ENCODE data around the gene MYO3B. TPM values are rescaled to one million over a fixed set of nuclear protein-coding genes. Genes with fewer than 3 reads are reported as not detected.
A peak's percentile ranks its signal among the peaks of the same experiment; 100 is the strongest.

MYO3B gene
- total and polyA plus RNA-seq, 2 donors from 2014 or later: 3.5 to 6.4 TPM

DNA sequence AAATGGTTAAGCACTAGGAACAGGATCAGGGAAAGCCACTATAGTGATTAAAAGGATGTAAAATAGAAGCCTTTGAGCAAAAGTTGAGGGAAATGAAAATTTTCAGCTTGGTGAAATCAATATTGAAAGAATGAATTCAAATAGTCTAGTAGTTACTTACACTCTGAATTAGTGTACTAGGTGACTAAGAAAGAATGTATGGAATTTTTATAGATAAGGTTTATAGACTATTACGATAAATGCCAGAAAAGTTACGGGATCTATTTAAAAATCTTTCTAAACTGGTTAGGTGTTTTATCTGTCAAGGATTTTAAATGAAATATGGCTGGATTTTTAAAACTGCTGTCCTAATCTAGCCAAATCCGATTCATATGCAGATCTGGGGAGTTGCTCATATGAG, 208.6 kb downstream of the MYO3B start:
- no peak overlapping the region for H3K4me3 ChIP-seq (ENCODE audit: low read length in 3 of 3)
- no peaks in the 10 kb centered on the region for H3K27me3 ChIP-seq (ENCODE audit: control insufficient read depth, insufficient read depth, low read length)
- no peak for FAIRE-seq
- no peak overlapping the region for H3K9ac ChIP-seq (ENCODE audit: low read length in 3 of 3)
- TF ChIP-seq, protein P1, sequence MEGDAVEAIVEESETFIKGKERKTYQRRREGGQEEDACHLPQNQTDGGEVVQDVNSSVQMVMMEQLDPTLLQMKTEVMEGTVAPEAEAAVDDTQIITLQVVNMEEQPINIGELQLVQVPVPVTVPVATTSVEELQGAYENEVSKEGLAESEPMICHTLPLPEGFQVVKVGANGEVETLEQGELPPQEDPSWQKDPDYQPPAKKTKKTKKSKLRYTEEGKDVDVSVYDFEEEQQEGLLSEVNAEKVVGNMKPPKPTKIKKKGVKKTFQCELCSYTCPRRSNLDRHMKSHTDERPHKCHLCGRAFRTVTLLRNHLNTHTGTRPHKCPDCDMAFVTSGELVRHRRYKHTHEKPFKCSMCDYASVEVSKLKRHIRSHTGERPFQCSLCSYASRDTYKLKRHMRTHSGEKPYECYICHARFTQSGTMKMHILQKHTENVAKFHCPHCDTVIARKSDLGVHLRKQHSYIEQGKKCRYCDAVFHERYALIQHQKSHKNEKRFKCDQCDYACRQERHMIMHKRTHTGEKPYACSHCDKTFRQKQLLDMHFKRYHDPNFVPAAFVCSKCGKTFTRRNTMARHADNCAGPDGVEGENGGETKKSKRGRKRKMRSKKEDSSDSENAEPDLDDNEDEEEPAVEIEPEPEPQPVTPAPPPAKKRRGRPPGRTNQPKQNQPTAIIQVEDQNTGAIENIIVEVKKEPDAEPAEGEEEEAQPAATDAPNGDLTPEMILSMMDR (IDR thresholded peaks at IDR 0.05; ENCODE audit: borderline replicate concordance, extremely low read depth, insufficient read depth): no peak
- DNase-seq: no peak
- no peaks in the 10 kb centered on the region for H3K9me3 ChIP-seq (ENCODE audit: control insufficient read depth in 2 of 3, insufficient read depth in 1 of 3, low read length in 3 of 3)
- H3K27ac ChIP-seq (ENCODE audit: low read depth in 2 of 2, low read length in 2 of 2): no peak overlapping the region
- intact Hi-C loops (cut with DNase I): no loop called here
- H3K36me3 ChIP-seq (ENCODE audit: control insufficient read depth in 2 of 3, insufficient read depth in 3 of 3, low read length in 3 of 3): no peaks in the 10 kb centered on the region
- no peaks in the 10 kb centered on the region for H3K4me1 ChIP-seq (ENCODE audit: control insufficient read depth in 2 of 3, insufficient read depth in 2 of 3, low read depth in 1 of 3, low read length in 3 of 3)

DNA sequence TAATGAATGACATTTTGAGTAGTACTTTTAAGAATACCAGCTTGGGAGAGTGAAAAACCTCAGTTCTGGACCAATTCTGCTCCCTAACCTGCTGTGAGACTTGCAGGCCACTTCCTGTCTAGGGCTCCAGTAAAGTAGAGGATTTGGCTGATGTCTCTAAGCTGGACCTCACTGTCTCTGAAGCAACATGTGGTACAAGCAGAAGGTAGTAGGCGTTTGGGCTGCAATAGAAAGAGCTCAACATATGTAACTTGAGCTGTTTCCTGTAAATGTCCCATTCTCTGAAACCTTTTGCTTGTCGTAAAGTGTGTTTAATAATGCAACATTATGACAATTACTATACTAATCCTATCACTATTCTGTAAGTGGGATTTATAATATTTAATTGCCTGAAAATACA, 213.1 kb downstream of the MYO3B start:
- Histone ChIP-seq H3K4me1 (ENCODE audit: control insufficient read depth in 2 of 3, insufficient read depth in 2 of 3, low read depth in 1 of 3, low read length in 3 of 3) (peaks cover 0 to 7% (median 0%) of the 10 kb centered on the region in 3 donors), H3K27ac (ENCODE audit: low read depth in 2 of 2, low read length in 2 of 2) (no peak overlapping the region), H3K36me3 (ENCODE audit: control insufficient read depth in 2 of 3, insufficient read depth in 3 of 3, low read length in 3 of 3) (no peaks in the 10 kb centered on the region), H3K9me3 (ENCODE audit: control insufficient read depth in 2 of 3, insufficient read depth in 1 of 3, low read length in 3 of 3) (no peaks in the 10 kb centered on the region), H3K9ac (ENCODE audit: low read length in 3 of 3) (no peak overlapping the region), H3K27me3 (ENCODE audit: control insufficient read depth, insufficient read depth, low read length) (no peaks in the 10 kb centered on the region), H3K4me3 (ENCODE audit: low read length in 3 of 3) (no peak overlapping the region)
- TF ChIP-seq, protein P1 (IDR thresholded peaks at IDR 0.05; ENCODE audit: borderline replicate concordance, extremely low read depth, insufficient read depth): no peak
- FAIRE-seq: no peak
- intact Hi-C loops (cut with DNase I): no loop called here
- DNase-seq: no peak

DNA sequence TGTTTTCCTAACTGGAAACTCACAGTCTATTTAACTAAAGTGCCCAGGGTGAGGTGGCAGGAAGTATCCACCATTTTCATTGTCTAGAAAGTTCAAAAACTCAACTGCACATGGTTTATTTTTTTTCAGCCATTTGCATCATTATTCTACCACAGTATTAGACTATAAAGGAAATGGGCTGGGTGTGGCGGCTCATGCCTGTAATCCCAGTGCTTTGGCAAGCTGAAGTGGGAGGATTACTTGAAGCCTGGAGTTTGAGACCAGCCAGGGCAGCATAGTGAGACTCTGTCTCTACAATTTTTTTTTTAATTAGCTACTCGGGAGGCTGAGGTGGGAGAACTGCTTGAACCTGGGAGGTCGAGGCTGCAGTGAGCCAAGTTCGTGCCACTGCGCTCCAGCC, 213.8 kb downstream of the MYO3B start:
- TF ChIP-seq, protein P1 (IDR thresholded peaks at IDR 0.05; ENCODE audit: borderline replicate concordance, extremely low read depth, insufficient read depth): no peak
- FAIRE-seq (no peak), DNase-seq (no peak)
- Histone ChIP-seq H3K4me3 (ENCODE audit: low read length in 3 of 3) (no peak overlapping the region), H3K4me1 (ENCODE audit: control insufficient read depth in 2 of 3, insufficient read depth in 2 of 3, low read depth in 1 of 3, low read length in 3 of 3) (peaks cover 0 to 7% (median 0%) of the 10 kb centered on the region in 3 donors), H3K27me3 (ENCODE audit: control insufficient read depth, insufficient read depth, low read length) (no peaks in the 10 kb centered on the region), H3K27ac (ENCODE audit: low read depth in 2 of 2, low read length in 2 of 2) (no peak overlapping the region), H3K9me3 (ENCODE audit: control insufficient read depth in 2 of 3, insufficient read depth in 1 of 3, low read length in 3 of 3) (no peaks in the 10 kb centered on the region), H3K36me3 (ENCODE audit: control insufficient read depth in 2 of 3, insufficient read depth in 3 of 3, low read length in 3 of 3) (no peaks in the 10 kb centered on the region), H3K9ac (ENCODE audit: low read length in 3 of 3) (no peak overlapping the region)
- intact Hi-C loops (cut with DNase I): no loop called here

DNA sequence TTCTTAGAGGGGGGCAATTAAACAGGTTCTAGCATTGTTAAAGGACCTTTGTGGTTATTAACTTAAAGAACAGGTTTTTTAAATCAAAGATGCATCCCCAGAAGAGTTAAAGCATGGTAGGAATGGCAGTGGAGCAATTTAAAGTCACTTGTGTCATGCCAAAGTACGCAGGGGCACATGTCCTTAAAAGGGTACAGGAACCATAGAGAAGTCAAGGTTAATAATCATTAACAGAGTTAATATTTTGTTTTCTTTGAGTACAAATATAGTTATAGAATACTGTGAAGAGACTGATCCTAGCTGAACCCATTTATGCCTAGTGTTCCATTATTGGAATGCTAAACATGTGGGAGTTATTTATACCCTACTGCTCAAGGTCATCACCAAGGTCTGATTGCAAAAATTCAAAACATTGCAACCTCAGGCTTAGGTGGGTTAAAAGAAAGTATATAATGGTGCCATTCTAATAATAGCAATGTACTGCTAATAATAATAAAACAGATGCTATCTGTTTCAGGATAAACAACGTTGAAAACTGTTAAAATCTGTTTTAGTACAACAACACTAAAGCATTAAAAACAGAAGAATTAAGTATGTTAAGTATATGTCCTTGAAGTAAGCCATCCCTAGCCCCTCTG, 216.0 kb downstream of the MYO3B start:
- Histone ChIP-seq H3K36me3 (ENCODE audit: control insufficient read depth in 2 of 3, insufficient read depth in 3 of 3, low read length in 3 of 3) (no peaks in the 10 kb centered on the region), H3K4me1 (ENCODE audit: control insufficient read depth in 2 of 3, insufficient read depth in 2 of 3, low read depth in 1 of 3, low read length in 3 of 3) (peaks cover 0 to 7% (median 0%) of the 10 kb centered on the region in 3 donors), H3K27me3 (ENCODE audit: control insufficient read depth, insufficient read depth, low read length) (no peaks in the 10 kb centered on the region), H3K9me3 (ENCODE audit: control insufficient read depth in 2 of 3, insufficient read depth in 1 of 3, low read length in 3 of 3) (no peaks in the 10 kb centered on the region), H3K27ac (ENCODE audit: low read depth in 2 of 2, low read length in 2 of 2) (peak overlapping the region; percentile 64 to 71), H3K4me3 (ENCODE audit: low read length in 3 of 3) (no peak overlapping the region), H3K9ac (ENCODE audit: low read length in 3 of 3) (no peak overlapping the region)
- intact Hi-C loops (cut with DNase I): no loop called here
- TF ChIP-seq, protein P1 (IDR thresholded peaks at IDR 0.05; ENCODE audit: borderline replicate concordance, extremely low read depth, insufficient read depth): no peak
- FAIRE-seq (no peak), DNase-seq (peak in 1 of 5 donors; percentile 20)
